HepG2 (cell line): ENCODE results near the gene SRCAP. TPM values are rescaled to one million over a fixed set of nuclear protein-coding genes. Genes with fewer than 3 reads are reported as not detected.

Experiments
- CCAR2 ChIP-seq: fragments of 200-400 bp; formaldehyde crosslinking; optimal IDR thresholded peaks from 2 replicates; pipeline ENCODE3; 2018; ENCODE audit warnings: low read depth, mild to moderate bottlenecking, low read length, moderate library complexity
- SRSF9 ChIP-seq: fragments of 200-400 bp; formaldehyde crosslinking; IDR thresholded peaks from 2 replicates; pipeline ENCODE4 v1.6.1; 2018; ENCODE audit warnings: borderline replicate concordance, mild to moderate bottlenecking, low read depth, low read length; ENCODE audit not compliant: insufficient read depth, poor library complexity, severe bottlenecking
- TRIM24 ChIP-seq: sonication (generic); formaldehyde crosslinking; IDR thresholded peaks from 2 replicates; pipeline ENCODE4 v1.8.0; 2022; ENCODE audit warnings: mild to moderate bottlenecking, missing genetic modification reagents
- ZNF124 ChIP-seq: sonication (generic); formaldehyde crosslinking; IDR thresholded peaks from 2 replicates; pipeline ENCODE4 v1.4.0; 2020; ENCODE audit warnings: missing genetic modification reagents
- ZNF160 ChIP-seq: sonication (generic); formaldehyde crosslinking; IDR thresholded peaks from 2 replicates; pipeline ENCODE4 v1.8.0; 2022; ENCODE audit warnings: mild to moderate bottlenecking, inconsistent platforms, missing genetic modification reagents
- ZNF232 ChIP-seq: sonication (generic); formaldehyde crosslinking; IDR thresholded peaks from 2 replicates; pipeline ENCODE4 v1.4.0; 2020; ENCODE audit warnings: missing genetic modification reagents, borderline replicate concordance
- ZNF496 ChIP-seq: sonication (generic); formaldehyde crosslinking; IDR thresholded peaks from 2 replicates; pipeline ENCODE4 v1.8.1; 2023; ENCODE audit warnings: mild to moderate bottlenecking, moderate library complexity, missing genetic modification reagents; ENCODE audit not compliant: insufficient replicate concordance
- ZNF546 ChIP-seq: sonication (generic); formaldehyde crosslinking; conservative IDR thresholded peaks from 2 replicates; pipeline ENCODE4 v1.8.1; 2023; ENCODE audit warnings: mild to moderate bottlenecking, missing genetic modification reagents
- polyA plus RNA-seq, 8 experiments: library from polyadenylated mRNA; depleted of rRNA in 3 of 8; stranded (reverse) in 7 of 8; unstranded in 1 of 8; fragments of >200 nt; fragmentation: Illumina TruSeq in 4 of 8; extraction: Trizol in 4 of 8; gene quantifications; 2 replicates each; pipeline versions ENCODE4 v1.2.1 to v1.2.3, GENCODE V29; 2011 to 2016; ENCODE audit warnings: low read depth in 4 of 8, missing spikeins in 1 of 8, mixed read lengths in 1 of 8; ENCODE audit not compliant: insufficient read depth in 1 of 8
- total RNA-seq, 5 experiments: library from RNA; depleted of rRNA; stranded (reverse); fragments of >200 nt; fragmentation: Illumina TruSeq; extraction: Trizol; gene quantifications; 2 replicates each; pipeline ENCODE4 v1.2.3, GENCODE V29; 2016; ENCODE audit warnings: low read depth in 1 of 5
- TF ChIP-seq, protein P1 (sequence below), 2 experiments: IDR thresholded peaks; 2 replicates each; pipeline ENCODE4 v1.6.1; 2011 to 2012; ENCODE audit warnings: low read length in 2 of 2, borderline replicate concordance in 1 of 2, low read depth in 1 of 2, mild to moderate bottlenecking in 1 of 2, moderate library complexity in 1 of 2
- TF ChIP-seq, protein P2 (sequence below): sonication (generic); formaldehyde crosslinking; IDR thresholded peaks from 2 replicates; pipeline ENCODE4 v1.8.0; 2022; ENCODE audit warnings: missing genetic modification reagents, mild to moderate bottlenecking, moderate library complexity, borderline replicate concordance
- TF ChIP-seq, protein P3 (sequence below): sonication (generic); formaldehyde crosslinking; IDR thresholded peaks from 2 replicates; pipeline ENCODE4 v1.5.1; 2020; ENCODE audit warnings: mild to moderate bottlenecking, missing genetic modification reagents, moderate library complexity
- TF ChIP-seq, protein P4 (sequence below): IDR thresholded peaks from 2 replicates; pipeline ENCODE4 v1.6.1; 2012; ENCODE audit warnings: inconsistent platforms
- TF ChIP-seq, protein P5 (sequence below): sonication (generic); formaldehyde crosslinking; IDR thresholded peaks from 2 replicates; pipeline ENCODE4 v1.4.0; 2020; ENCODE audit warnings: mild to moderate bottlenecking, low read depth, missing genetic modification reagents
- TF ChIP-seq, protein P6 (sequence below): sonication (generic); formaldehyde crosslinking; IDR thresholded peaks from 2 replicates; pipeline ENCODE4 v1.4.0; 2020; ENCODE audit warnings: low read depth, mild to moderate bottlenecking, missing genetic modification reagents

SRCAP gene
- total and polyA plus RNA-seq, 2 of the 13 experiments (the other 11 are each of a cell fraction or from before 2014, with no cell fraction given): 4.9 to 9.0 TPM

DNA sequence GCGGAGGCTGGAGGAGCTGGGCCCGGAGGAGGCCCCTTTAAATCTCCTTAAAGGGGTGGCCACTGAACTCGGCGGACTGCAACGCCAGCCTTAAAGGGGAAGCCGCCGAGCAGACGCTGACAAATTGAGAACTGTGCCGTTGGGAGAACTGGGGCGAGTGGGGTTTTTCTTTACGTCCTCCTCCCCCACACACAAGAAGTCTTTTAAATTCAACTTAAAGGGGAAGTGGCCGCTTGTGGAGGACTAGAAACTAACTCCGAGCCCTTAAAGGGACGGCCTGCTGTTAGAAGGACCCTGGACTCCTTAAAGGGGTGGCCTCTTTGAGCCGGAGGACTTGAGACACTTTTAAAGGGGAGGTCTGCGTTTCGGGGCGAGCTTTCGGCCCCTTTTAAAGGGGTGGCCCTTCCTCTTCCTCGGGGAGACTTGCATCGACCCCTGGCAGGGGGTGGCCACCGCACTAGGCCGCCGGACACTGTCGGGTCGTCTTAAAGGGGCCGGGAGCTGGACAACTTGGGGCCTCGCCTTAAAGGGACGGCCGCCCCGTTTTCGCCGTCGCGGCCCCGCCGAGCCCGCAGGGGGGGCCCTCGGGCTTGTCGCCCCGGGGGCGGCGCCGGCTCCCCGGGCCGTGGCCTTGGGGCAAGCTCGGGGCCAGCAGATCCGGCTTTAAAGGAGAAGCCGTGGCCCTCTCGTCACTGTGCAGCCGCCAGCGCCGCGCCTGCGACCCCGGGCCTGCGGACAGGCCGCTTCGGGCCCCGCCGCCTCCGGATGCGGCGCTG, 40.1 kb upstream of the SRCAP start (continued):
- TF ChIP-seq, protein P1, sequence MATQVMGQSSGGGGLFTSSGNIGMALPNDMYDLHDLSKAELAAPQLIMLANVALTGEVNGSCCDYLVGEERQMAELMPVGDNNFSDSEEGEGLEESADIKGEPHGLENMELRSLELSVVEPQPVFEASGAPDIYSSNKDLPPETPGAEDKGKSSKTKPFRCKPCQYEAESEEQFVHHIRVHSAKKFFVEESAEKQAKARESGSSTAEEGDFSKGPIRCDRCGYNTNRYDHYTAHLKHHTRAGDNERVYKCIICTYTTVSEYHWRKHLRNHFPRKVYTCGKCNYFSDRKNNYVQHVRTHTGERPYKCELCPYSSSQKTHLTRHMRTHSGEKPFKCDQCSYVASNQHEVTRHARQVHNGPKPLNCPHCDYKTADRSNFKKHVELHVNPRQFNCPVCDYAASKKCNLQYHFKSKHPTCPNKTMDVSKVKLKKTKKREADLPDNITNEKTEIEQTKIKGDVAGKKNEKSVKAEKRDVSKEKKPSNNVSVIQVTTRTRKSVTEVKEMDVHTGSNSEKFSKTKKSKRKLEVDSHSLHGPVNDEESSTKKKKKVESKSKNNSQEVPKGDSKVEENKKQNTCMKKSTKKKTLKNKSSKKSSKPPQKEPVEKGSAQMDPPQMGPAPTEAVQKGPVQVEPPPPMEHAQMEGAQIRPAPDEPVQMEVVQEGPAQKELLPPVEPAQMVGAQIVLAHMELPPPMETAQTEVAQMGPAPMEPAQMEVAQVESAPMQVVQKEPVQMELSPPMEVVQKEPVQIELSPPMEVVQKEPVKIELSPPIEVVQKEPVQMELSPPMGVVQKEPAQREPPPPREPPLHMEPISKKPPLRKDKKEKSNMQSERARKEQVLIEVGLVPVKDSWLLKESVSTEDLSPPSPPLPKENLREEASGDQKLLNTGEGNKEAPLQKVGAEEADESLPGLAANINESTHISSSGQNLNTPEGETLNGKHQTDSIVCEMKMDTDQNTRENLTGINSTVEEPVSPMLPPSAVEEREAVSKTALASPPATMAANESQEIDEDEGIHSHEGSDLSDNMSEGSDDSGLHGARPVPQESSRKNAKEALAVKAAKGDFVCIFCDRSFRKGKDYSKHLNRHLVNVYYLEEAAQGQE (IDR thresholded peaks at IDR 0.05; ENCODE audit: borderline replicate concordance in 1 of 2, low read depth in 1 of 2, low read length in 2 of 2): 0 out of 4 replicates have a peak, but pooled peaks of 1 of the 2 experiments have one; percentile 8
- TF ChIP-seq ZNF546 (CRISPR knock-in tag) (peak; percentile 60; the same call in 1 of the 2 replicates), ZNF160 (no peak), CCAR2 (no peak), SRSF9 (no peak), ZNF232 (peak; percentile 80; the same call in 1 of the 2 replicates), TRIM24 (no peak), ZNF124 (CRISPR knock-in tag) (0 out of 2 replicates have a peak, but pooled peaks have one; percentile 54), ZNF496 (no peak)
- TF ChIP-seq, protein P2, sequence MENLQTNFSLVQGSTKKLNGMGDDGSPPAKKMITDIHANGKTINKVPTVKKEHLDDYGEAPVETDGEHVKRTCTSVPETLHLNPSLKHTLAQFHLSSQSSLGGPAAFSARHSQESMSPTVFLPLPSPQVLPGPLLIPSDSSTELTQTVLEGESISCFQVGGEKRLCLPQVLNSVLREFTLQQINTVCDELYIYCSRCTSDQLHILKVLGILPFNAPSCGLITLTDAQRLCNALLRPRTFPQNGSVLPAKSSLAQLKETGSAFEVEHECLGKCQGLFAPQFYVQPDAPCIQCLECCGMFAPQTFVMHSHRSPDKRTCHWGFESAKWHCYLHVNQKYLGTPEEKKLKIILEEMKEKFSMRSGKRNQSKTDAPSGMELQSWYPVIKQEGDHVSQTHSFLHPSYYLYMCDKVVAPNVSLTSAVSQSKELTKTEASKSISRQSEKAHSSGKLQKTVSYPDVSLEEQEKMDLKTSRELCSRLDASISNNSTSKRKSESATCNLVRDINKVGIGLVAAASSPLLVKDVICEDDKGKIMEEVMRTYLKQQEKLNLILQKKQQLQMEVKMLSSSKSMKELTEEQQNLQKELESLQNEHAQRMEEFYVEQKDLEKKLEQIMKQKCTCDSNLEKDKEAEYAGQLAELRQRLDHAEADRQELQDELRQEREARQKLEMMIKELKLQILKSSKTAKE (CRISPR knock-in tag): no peak
- TF ChIP-seq, protein P3, sequence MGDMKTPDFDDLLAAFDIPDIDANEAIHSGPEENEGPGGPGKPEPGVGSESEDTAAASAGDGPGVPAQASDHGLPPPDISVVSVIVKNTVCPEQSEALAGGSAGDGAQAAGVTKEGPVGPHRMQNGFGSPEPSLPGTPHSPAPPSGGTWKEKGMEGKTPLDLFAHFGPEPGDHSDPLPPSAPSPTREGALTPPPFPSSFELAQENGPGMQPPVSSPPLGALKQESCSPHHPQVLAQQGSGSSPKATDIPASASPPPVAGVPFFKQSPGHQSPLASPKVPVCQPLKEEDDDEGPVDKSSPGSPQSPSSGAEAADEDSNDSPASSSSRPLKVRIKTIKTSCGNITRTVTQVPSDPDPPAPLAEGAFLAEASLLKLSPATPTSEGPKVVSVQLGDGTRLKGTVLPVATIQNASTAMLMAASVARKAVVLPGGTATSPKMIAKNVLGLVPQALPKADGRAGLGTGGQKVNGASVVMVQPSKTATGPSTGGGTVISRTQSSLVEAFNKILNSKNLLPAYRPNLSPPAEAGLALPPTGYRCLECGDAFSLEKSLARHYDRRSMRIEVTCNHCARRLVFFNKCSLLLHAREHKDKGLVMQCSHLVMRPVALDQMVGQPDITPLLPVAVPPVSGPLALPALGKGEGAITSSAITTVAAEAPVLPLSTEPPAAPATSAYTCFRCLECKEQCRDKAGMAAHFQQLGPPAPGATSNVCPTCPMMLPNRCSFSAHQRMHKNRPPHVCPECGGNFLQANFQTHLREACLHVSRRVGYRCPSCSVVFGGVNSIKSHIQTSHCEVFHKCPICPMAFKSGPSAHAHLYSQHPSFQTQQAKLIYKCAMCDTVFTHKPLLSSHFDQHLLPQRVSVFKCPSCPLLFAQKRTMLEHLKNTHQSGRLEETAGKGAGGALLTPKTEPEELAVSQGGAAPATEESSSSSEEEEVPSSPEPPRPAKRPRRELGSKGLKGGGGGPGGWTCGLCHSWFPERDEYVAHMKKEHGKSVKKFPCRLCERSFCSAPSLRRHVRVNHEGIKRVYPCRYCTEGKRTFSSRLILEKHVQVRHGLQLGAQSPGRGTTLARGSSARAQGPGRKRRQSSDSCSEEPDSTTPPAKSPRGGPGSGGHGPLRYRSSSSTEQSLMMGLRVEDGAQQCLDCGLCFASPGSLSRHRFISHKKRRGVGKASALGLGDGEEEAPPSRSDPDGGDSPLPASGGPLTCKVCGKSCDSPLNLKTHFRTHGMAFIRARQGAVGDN (CRISPR knock-in tag): no peak
- TF ChIP-seq, protein P4, sequence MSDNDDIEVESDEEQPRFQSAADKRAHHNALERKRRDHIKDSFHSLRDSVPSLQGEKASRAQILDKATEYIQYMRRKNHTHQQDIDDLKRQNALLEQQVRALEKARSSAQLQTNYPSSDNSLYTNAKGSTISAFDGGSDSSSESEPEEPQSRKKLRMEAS: no peak
- TF ChIP-seq, protein P5, sequence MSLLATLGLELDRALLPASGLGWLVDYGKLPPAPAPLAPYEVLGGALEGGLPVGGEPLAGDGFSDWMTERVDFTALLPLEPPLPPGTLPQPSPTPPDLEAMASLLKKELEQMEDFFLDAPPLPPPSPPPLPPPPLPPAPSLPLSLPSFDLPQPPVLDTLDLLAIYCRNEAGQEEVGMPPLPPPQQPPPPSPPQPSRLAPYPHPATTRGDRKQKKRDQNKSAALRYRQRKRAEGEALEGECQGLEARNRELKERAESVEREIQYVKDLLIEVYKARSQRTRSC: no peak
- TF ChIP-seq, protein P6, sequence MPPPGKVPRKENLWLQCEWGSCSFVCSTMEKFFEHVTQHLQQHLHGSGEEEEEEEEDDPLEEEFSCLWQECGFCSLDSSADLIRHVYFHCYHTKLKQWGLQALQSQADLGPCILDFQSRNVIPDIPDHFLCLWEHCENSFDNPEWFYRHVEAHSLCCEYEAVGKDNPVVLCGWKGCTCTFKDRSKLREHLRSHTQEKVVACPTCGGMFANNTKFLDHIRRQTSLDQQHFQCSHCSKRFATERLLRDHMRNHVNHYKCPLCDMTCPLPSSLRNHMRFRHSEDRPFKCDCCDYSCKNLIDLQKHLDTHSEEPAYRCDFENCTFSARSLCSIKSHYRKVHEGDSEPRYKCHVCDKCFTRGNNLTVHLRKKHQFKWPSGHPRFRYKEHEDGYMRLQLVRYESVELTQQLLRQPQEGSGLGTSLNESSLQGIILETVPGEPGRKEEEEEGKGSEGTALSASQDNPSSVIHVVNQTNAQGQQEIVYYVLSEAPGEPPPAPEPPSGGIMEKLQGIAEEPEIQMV (CRISPR knock-in tag): no peak
